Lower leg skin (tissue), 3 donors: ENCODE results near the gene GRIK5.

Source experiments
- POLR2A ChIP-seq, 2 donors: fragments of 450-650 bp; IDR thresholded peaks; one replicate each; pipeline ENCODE4 v1.6.1; 2016 to 2017; ENCODE audit warnings: antibody characterized with exemption in 2 of 2, mild to moderate bottlenecking in 1 of 2, moderate library complexity in 1 of 2
- TF ChIP-seq, protein P1 (sequence below), 3 donors: fragments of 450-650 bp; IDR thresholded peaks; one replicate each; pipeline ENCODE4 v1.5.1; 2016; ENCODE audit warnings: antibody characterized with exemption in 3 of 3, mild to moderate bottlenecking in 3 of 3, moderate library complexity in 2 of 3

- TF ChIP-seq, protein P1, sequence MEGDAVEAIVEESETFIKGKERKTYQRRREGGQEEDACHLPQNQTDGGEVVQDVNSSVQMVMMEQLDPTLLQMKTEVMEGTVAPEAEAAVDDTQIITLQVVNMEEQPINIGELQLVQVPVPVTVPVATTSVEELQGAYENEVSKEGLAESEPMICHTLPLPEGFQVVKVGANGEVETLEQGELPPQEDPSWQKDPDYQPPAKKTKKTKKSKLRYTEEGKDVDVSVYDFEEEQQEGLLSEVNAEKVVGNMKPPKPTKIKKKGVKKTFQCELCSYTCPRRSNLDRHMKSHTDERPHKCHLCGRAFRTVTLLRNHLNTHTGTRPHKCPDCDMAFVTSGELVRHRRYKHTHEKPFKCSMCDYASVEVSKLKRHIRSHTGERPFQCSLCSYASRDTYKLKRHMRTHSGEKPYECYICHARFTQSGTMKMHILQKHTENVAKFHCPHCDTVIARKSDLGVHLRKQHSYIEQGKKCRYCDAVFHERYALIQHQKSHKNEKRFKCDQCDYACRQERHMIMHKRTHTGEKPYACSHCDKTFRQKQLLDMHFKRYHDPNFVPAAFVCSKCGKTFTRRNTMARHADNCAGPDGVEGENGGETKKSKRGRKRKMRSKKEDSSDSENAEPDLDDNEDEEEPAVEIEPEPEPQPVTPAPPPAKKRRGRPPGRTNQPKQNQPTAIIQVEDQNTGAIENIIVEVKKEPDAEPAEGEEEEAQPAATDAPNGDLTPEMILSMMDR (IDR thresholded peaks at IDR 0.05) = no peak
- TF ChIP-seq POLR2A (IDR thresholded peaks at IDR 0.05) = no peak
These were observed 64.5 kb downstream of the GRIK5 start for GRCh38 chr19:42005504-42005903.
